Smooth muscle cell (in vitro differentiated cells): Measurements from ENCODE around the gene APBB1. TPM values are rescaled to one million over a fixed set of nuclear protein-coding genes. Genes with fewer than 3 reads are reported as not detected.
A peak's percentile ranks its signal among the peaks of the same experiment; 100 is the strongest.

ENCODE experiments used
- DNase-seq: peaks from one replicate; lab custom pipeline; 2025; ENCODE audit not compliant: unreplicated experiment; lab: John Stamatoyannopoulos, UW
- H2AFZ ChIP-seq: fragments of 200-600 bp; sonication (generic); 2 replicates; pipeline ENCODE4 v1.6.0; 2016; ENCODE audit warnings: antibody characterized with exemption, low read depth, mild to moderate bottlenecking
- H3F3A ChIP-seq: fragments of 200-600 bp; sonication (generic); 2 replicates; pipeline ENCODE4 v1.6.0; 2017; ENCODE audit warnings: antibody characterized with exemption, low read depth
- H3K27ac ChIP-seq: fragments of 200-600 bp; sonication (generic); 2 replicates; pipeline ENCODE4 v1.5.1; 2016; ENCODE audit warnings: low read depth, mild to moderate bottlenecking
- H3K27me3 ChIP-seq: fragments of 200-600 bp; sonication (generic); 2 replicates; pipeline ENCODE4 v1.6.1; 2016; ENCODE audit warnings: low read depth, mild to moderate bottlenecking
- H3K36me3 ChIP-seq: fragments of 200-600 bp; sonication (generic); 2 replicates; pipeline ENCODE4 v1.5.1; 2016; ENCODE audit warnings: low read depth
- H3K4me1 ChIP-seq: fragments of 200-600 bp; sonication (generic); 2 replicates; pipeline ENCODE4 v1.5.1; 2016; ENCODE audit warnings: low read depth
- H3K4me2 ChIP-seq: fragments of 200-600 bp; sonication (generic); 2 replicates; pipeline ENCODE4 v1.6.0; 2016; ENCODE audit warnings: mild to moderate bottlenecking
- H3K4me3 ChIP-seq: fragments of 200-600 bp; sonication (generic); 2 replicates; pipeline ENCODE4 v1.5.1; 2016; ENCODE audit warnings: mild to moderate bottlenecking
- H3K79me2 ChIP-seq: fragments of 200-600 bp; sonication (generic); 2 replicates; pipeline ENCODE4 v1.6.0; 2016; ENCODE audit warnings: low read depth, mild to moderate bottlenecking
- H3K9ac ChIP-seq: fragments of 200-600 bp; sonication (generic); 2 replicates; pipeline ENCODE4 v1.6.0; 2016; ENCODE audit warnings: low read depth
- H3K9me3 ChIP-seq: fragments of 200-600 bp; sonication (generic); replicated peaks from 2 replicates; pipeline ENCODE4 v1.5.1; 2016; ENCODE audit warnings: low read depth
- H4K20me1 ChIP-seq: fragments of 200-600 bp; sonication (generic); 2 replicates; pipeline ENCODE4 v1.6.0; 2016; ENCODE audit warnings: low read depth
- CTCF ChIP-seq: fragments of 200-600 bp; sonication (generic); IDR thresholded peaks from 2 replicates; pipeline ENCODE4 v1.5.1; 2017; ENCODE audit warnings: borderline replicate concordance, mild to moderate bottlenecking, antibody characterized with exemption; ENCODE audit not compliant: insufficient read depth, poor library complexity, severe bottlenecking
- WGBS: methylation state at CpG from one replicate; pipeline ENCODE4 v1.1.7; 2016; ENCODE audit warnings: low lambda C conversion rate; 5-methylcytosine and 5-hydroxymethylcytosine counted together
- polyA plus RNA-seq: library from polyadenylated mRNA; unstranded; fragments of >200 nt; fragmentation: Nextera tagmentation; extraction: Ambion mirVana; gene quantifications from 2 replicates; pipeline ENCODE4 v1.2.1, GENCODE V29; 2016
- total RNA-seq: library from RNA; depleted of rRNA; stranded (reverse); fragments of >200 nt; gene quantifications from 2 replicates; pipeline ENCODE4 v1.2.3, GENCODE V29; 2014

Gene APBB1
- total and polyA plus RNA-seq, 2 experiments from 2014 or later, result 36.7 to 64.2 TPM

GRCh38 chr11:6420677-6421076 lies 1.8 kb upstream of the APBB1 start:
- TF ChIP-seq CTCF, result no peak
- peaks cover 18% of the 10 kb centered on the region for H3K27me3 ChIP-seq
- H3K36me3 ChIP-seq, result no peaks in the 10 kb centered on the region
- WGBS, result 95% methylated on average over 3 of the region's 3 CpGs
- H3K9me3 ChIP-seq, result no peaks in the 10 kb centered on the region
- DNase-seq, result no peak
- no peak overlapping the region for H2AFZ ChIP-seq
- no peaks in the 10 kb centered on the region for H3F3A ChIP-seq
- H3K4me2 ChIP-seq, result no peak overlapping the region
- peaks cover 9% of the 10 kb centered on the region for H4K20me1 ChIP-seq
- H3K27ac ChIP-seq, result no peak overlapping the region
- peaks cover 4% of the 10 kb centered on the region for H3K4me1 ChIP-seq
- H3K4me3 ChIP-seq, result no peak overlapping the region
- peaks cover 10% of the 10 kb centered on the region for H3K79me2 ChIP-seq
- no peak overlapping the region for H3K9ac ChIP-seq

- H3K79me2 ChIP-seq, result peaks cover 13% of the 10 kb centered on the region
- peaks cover 28% of the 10 kb centered on the region for H4K20me1 ChIP-seq
- H3K4me2 ChIP-seq, result peak overlapping the region; percentile 97
- no peak for DNase-seq
- WGBS, result under 1% methylated on average over 19 of the region's 38 CpGs
- H2AFZ ChIP-seq, result peak overlapping the region; percentile 77
- H3K4me3 ChIP-seq, result peak overlapping the region; percentile 91
- peaks cover 7% of the 10 kb centered on the region for H3K27me3 ChIP-seq
- peaks cover 4% of the 10 kb centered on the region for H3K4me1 ChIP-seq
- TF ChIP-seq CTCF, result no peak
- no peak overlapping the region for H3K27ac ChIP-seq
- H3K9me3 ChIP-seq, result no peaks in the 10 kb centered on the region
- peak overlapping the region; percentile 68 for H3K9ac ChIP-seq
- H3K36me3 ChIP-seq, result no peaks in the 10 kb centered on the region
- no peaks in the 10 kb centered on the region for H3F3A ChIP-seq
These were observed 311 bp downstream of the APBB1 start for GRCh38 chr11:6418557-6419008.

- DNase-seq, result no peak
These were observed 862 bp downstream of the APBB1 start for GRCh38 chr11:6417907-6418556.

More at GRCh38 chr11:6417907-6418556, 862 bp downstream of the APBB1 start:
- H3K79me2 ChIP-seq, result peaks cover 19% of the 10 kb centered on the region
- H3F3A ChIP-seq, result no peaks in the 10 kb centered on the region
- no peak overlapping the region for H3K27ac ChIP-seq
- peaks cover 2% of the 10 kb centered on the region for H3K27me3 ChIP-seq
- H3K4me2 ChIP-seq, result peak overlapping the region; percentile 97
- no peaks in the 10 kb centered on the region for H3K9me3 ChIP-seq
- H3K9ac ChIP-seq, result peak overlapping the region; percentile 68
- peak overlapping the region; percentile 91 for H3K4me3 ChIP-seq
- H3K4me1 ChIP-seq, result peaks cover 4% of the 10 kb centered on the region
- peaks cover 33% of the 10 kb centered on the region for H4K20me1 ChIP-seq
- 43% methylated on average over 7 of the region's 7 CpGs for WGBS
- no peaks in the 10 kb centered on the region for H3K36me3 ChIP-seq
- H2AFZ ChIP-seq, result peak overlapping the region; percentile 77
- no peak for TF ChIP-seq CTCF
